GM13976 (cell line): ENCODE measurements around the gene NEDD9.

Experiments
- DNase-seq: peaks from one replicate; pipeline ENCODE4 v3.0.0; 2012; ENCODE audit warnings: low spot score
- in situ Hi-C: fragments of 300-500 bp; cut with MboI; formaldehyde crosslinking; loops from one replicate; pipeline ENCODE4 v1.12.0; 2022; ENCODE audit warnings: low sequenced_read_pairs, mixed read lengths, inconsistent platforms; ENCODE audit not compliant: unreplicated experiment
- TF ChIP-seq, protein P1 (sequence below): IDR thresholded peaks from 2 replicates; pipeline ENCODE4 v1.5.1; 2012; ENCODE audit warnings: borderline replicate concordance, mild to moderate bottlenecking; ENCODE audit not compliant: insufficient read depth; ENCODE audit errors: extremely low read depth, missing control alignments, control extremely low read depth

The NEDD9 gene

GRCh38 chr6:11218538-11219399 is 13.7 kb downstream of the NEDD9 start:
- in situ Hi-C loops, result no loop called here
- no peak for DNase-seq
- TF ChIP-seq, protein P1, sequence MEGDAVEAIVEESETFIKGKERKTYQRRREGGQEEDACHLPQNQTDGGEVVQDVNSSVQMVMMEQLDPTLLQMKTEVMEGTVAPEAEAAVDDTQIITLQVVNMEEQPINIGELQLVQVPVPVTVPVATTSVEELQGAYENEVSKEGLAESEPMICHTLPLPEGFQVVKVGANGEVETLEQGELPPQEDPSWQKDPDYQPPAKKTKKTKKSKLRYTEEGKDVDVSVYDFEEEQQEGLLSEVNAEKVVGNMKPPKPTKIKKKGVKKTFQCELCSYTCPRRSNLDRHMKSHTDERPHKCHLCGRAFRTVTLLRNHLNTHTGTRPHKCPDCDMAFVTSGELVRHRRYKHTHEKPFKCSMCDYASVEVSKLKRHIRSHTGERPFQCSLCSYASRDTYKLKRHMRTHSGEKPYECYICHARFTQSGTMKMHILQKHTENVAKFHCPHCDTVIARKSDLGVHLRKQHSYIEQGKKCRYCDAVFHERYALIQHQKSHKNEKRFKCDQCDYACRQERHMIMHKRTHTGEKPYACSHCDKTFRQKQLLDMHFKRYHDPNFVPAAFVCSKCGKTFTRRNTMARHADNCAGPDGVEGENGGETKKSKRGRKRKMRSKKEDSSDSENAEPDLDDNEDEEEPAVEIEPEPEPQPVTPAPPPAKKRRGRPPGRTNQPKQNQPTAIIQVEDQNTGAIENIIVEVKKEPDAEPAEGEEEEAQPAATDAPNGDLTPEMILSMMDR, result no peak

DNA sequence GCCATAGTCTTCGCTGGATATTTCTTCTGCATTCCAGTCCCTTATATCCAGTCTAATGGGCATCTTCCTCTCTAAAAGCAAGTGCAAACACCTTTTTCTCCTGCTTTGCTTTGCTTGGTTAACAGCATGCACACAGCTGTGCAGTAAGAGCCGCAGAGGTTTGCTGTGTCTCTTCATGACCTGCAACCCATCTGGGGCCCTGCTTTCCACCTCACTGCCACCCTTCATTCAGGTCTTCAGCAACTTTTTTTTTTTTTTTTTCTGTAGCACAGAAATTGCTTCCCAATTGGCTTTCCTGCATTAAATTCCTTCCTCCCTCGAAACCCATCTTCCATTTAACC is 14.4 kb downstream of the NEDD9 start:
- in situ Hi-C loops, result no loop called here
- TF ChIP-seq, protein P1, result no peak

DNA sequence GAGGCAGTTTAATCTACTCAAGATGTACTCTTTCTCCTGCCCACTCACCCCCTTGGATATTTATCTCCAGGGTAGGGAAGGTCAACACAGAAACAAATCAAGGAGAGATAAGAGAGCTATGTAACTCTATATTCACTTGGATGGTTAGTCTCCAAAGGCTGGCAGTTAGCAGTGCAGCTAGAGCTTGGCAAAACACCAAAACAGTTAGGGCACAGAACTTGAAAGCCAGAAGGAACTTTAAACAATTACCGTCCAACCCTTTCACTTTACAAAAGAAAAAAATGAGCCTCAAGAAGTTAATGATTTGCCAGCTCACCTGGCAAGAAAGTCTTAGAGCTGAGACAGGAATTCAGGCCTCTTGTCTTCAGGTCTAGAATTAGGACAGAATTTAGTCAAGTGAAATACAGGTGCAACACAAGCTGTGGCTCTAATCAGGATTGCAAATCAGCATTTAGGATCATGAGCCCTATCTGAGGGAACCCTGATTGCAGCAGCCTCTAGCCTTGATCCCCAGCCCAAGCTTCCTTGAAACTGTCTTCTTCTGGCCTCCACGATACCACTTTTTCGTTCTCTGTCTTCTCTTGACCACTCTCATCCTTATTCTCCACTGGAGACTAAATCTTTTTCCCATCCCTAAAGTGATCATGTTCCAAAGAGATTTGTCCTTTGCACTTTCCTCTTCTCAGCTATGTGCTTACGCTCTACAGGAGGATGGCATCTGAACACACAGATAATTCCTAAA is 14.9 kb downstream of the NEDD9 start:
- in situ Hi-C loops, result no loop called here
- TF ChIP-seq, protein P1, result no peak
- no peak for DNase-seq

More for the DNA sequence above, 14.4 kb downstream of the NEDD9 start:
- DNase-seq, result no peak

DNA sequence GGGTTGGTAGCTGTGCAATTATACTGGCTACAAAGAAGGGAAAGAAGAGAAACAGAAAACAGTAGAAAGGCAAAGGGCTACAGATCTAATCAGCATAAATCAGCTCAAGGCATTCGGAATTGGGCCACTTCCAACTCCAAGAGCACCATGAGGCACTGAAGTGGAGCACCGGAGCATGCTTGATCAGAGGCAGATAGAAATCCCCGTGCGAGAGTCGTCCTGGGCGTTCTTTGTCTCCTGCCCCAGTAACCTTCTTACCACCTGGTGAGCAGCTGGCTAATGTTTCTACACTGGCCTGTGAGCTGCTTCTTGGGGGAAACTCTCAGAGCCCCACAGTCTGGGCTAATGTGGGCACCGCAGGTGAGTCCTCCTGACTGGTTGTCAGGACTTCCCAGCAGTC is 16.7 kb downstream of the NEDD9 start:
- in situ Hi-C loops, result no loop called here
- DNase-seq, result no peak
- TF ChIP-seq, protein P1, result no peak

DNA sequence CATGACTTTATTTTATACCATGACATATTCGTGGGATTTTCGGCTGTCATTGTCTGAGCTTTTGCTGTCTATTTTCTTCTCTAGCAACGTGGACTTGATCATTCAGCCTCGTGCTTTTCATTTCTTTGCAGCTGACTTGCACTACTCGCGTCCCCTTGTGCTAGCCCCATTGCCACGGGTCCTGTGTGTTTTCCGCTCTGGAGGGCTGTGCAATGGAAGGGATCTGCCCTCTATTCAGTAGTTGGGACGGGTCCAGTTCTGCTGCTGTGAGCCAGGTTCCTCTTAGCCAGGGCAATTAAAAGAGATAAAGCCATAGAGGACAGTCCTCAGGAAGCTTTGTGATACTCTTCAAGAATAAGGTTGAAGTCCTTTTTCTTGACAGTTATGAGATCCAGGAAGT is 17.6 kb downstream of the NEDD9 start:
- in situ Hi-C loops, result no loop called here
- TF ChIP-seq, protein P1, result no peak
- no peak for DNase-seq

GRCh38 chr6:11214084-11214833 is 18.2 kb downstream of the NEDD9 start:
- TF ChIP-seq, protein P1, result no peak
- in situ Hi-C loops, result no loop called here
- DNase-seq, result no peak
